H1 (cell line): ENCODE data around the gene ZBTB44.

ENCODE experiments used
- CTCF ChIP-seq, 3 experiments: IDR thresholded peaks; 1 replicate in 2 of 3; 2 replicates in 1 of 3; pipeline versions ENCODE4 v1.5.1 to v1.6.1; 2011; ENCODE audit warnings: low read length in 3 of 3, mild to moderate bottlenecking in 3 of 3, inconsistent platforms in 2 of 3, low read depth in 1 of 3, moderate library complexity in 1 of 3; ENCODE audit not compliant: insufficient read depth in 1 of 3; ENCODE audit errors: control extremely low read depth in 1 of 3
- EP300 ChIP-seq, 2 experiments: IDR thresholded peaks; 1 replicate in 1 of 2; 2 replicates in 1 of 2; pipeline ENCODE4 v1.6.1; 2011 to 2012; ENCODE audit warnings: low read depth in 2 of 2, low read length in 2 of 2, mild to moderate bottlenecking in 2 of 2, borderline replicate concordance in 1 of 2, inconsistent platforms in 1 of 2, moderate library complexity in 1 of 2
- EZH2 ChIP-seq: fragments of 200-600 bp; sonication (generic); IDR thresholded peaks from 2 replicates; pipeline ENCODE4 v1.7.1; 2012; ENCODE audit warnings: low read depth, mild to moderate bottlenecking, moderate library complexity, low read length, inconsistent platforms; ENCODE audit not compliant: severe bottlenecking
- MAX ChIP-seq: IDR thresholded peaks from 2 replicates; pipeline ENCODE4 v1.6.1; 2012; ENCODE audit warnings: inconsistent platforms
- RFX5 ChIP-seq: IDR thresholded peaks from 2 replicates; pipeline ENCODE4 v1.6.1; 2011; ENCODE audit warnings: low read depth, low read length, improper control_type of control experiment, borderline replicate concordance
- RNF2 ChIP-seq: fragments of 200-900, 300-1000 bp; sonication (generic); IDR thresholded peaks from 2 replicates; pipeline ENCODE4 v1.7.1; 2016; ENCODE audit warnings: borderline replicate concordance, low read depth, mild to moderate bottlenecking, antibody characterized with exemption, low read length; ENCODE audit not compliant: poor library complexity, severe bottlenecking; ENCODE audit errors: missing control alignments

- TF ChIP-seq RFX5, result no peak
- TF ChIP-seq CTCF (IDR thresholded peaks at IDR 0.05; ENCODE audit: control extremely low read depth in 1 of 3, insufficient read depth in 1 of 3, low read depth in 1 of 3, low read length in 3 of 3), result no peak
- no peak for TF ChIP-seq EZH2
- TF ChIP-seq MAX, result no peak
- no peak for TF ChIP-seq RNF2
- no peak for TF ChIP-seq EP300 (IDR thresholded peaks at IDR 0.05; ENCODE audit: borderline replicate concordance in 1 of 2, low read depth in 2 of 2, low read length in 2 of 2)
Measured at GRCh38 chr11:130199792-130200191, 114.9 kb downstream of the ZBTB44 start.
